ENCODE results near the gene PSMC5. TPM values are rescaled to one million over a fixed set of nuclear protein-coding genes. Genes with fewer than 3 reads are reported as not detected.

PSMC5 gene
- total RNA-seq, 1 experiment from 2014 or later = 145 TPM

DNA sequence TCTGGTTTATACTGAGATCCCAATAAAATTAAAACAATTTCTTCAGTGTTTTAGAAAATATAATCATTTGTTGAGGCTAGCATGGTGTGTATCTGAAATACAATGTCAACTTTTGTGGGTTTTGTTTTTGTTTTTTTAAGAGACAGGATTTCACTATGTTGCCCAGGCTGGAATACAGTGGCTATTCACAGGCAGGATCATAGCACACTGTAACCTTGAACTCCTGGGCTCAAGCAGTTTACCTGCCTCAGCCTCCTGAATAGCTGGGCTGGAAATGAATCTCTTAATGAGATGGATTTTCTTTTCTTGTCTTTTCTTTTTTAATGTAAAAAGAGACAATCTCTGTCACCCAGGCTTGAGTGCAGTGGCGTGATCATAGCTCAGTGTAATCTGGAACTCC, 41.1 kb upstream of the PSMC5 start:
- H3K9me3 ChIP-seq (ENCODE audit: control insufficient read depth, insufficient read depth, low read depth, low read length) = no peaks in the 10 kb centered on the region
- ATAC-seq (no peak), DNase-seq (ENCODE audit: low read depth, low spot score) (no peak)
- in situ Hi-C loops (cut with HindIII; ENCODE audit: low pct_unique_long_range_greater_than_20kb, low sequenced_read_pairs) (no loop called here), intact Hi-C loops (cut with micrococcal nuclease; ENCODE audit: unreplicated experiment) (no loop called here)
- H3K27ac ChIP-seq (ENCODE audit: low read length) = no peak overlapping the region
- H3K4me1 ChIP-seq (ENCODE audit: control insufficient read depth, insufficient read depth, low read length) = no peaks in the 10 kb centered on the region
- no peak overlapping the region for H3K4me3 ChIP-seq (ENCODE audit: low read depth in 2 of 2, low read length in 2 of 2)
- TF ChIP-seq POLR2AphosphoS5 (IDR thresholded peaks at IDR 0.05; ENCODE audit: low read depth, low read length) (no peak), SIN3A (IDR thresholded peaks at IDR 0.05; ENCODE audit: borderline replicate concordance, insufficient read depth, low read depth, low read length) (no peak), REST (IDR thresholded peaks at IDR 0.05; ENCODE audit: insufficient read depth in 1 of 2, low read depth in 2 of 2, low read length in 1 of 2) (no peak), CTCF (IDR thresholded peaks at IDR 0.05) (no peak), TCF7L2 (IDR thresholded peaks at IDR 0.05; ENCODE audit: low read depth, low read length) (no peak)
- no TSS peak for BruUV-seq (replicated peaks)
- no peaks in the 10 kb centered on the region for H3K27me3 ChIP-seq (ENCODE audit: control insufficient read depth, insufficient read depth, low read length)
- H3K36me3 ChIP-seq (ENCODE audit: control insufficient read depth, insufficient read depth, low read length) = peaks cover 6% of the 10 kb centered on the region; the same call in 1 of the 2 replicates
- CTCF ChIA-PET = no interaction called here
- POLR2A ChIA-PET = no interaction called here

GRCh38 chr17:63786971-63787711, 40.1 kb upstream of the PSMC5 start:
- H3K4me3 ChIP-seq (ENCODE audit: low read depth in 2 of 2, low read length in 2 of 2) = no peak overlapping the region
- no peaks in the 10 kb centered on the region for H3K4me1 ChIP-seq (ENCODE audit: control insufficient read depth, insufficient read depth, low read length)
- ChIA-PET CTCF (no interaction called here), POLR2A (no interaction called here)
- H3K27ac ChIP-seq (ENCODE audit: low read length) = no peak overlapping the region
- in situ Hi-C loops (cut with HindIII; ENCODE audit: low pct_unique_long_range_greater_than_20kb, low sequenced_read_pairs) = no loop called here
- no peaks in the 10 kb centered on the region for H3K27me3 ChIP-seq (ENCODE audit: control insufficient read depth, insufficient read depth, low read length)
- ATAC-seq = no peak
- no peaks in the 10 kb centered on the region for H3K9me3 ChIP-seq (ENCODE audit: control insufficient read depth, insufficient read depth, low read depth, low read length)
- DNase-seq (ENCODE audit: low read depth, low spot score) = no peak
- H3K36me3 ChIP-seq (ENCODE audit: control insufficient read depth, insufficient read depth, low read length) = peaks cover 10% of the 10 kb centered on the region; the same call in 1 of the 2 replicates
- BruUV-seq (replicated peaks) = no TSS peak
- TF ChIP-seq TCF7L2 (IDR thresholded peaks at IDR 0.05; ENCODE audit: low read depth, low read length) = no peak
- no peak for TF ChIP-seq POLR2AphosphoS5 (IDR thresholded peaks at IDR 0.05; ENCODE audit: low read depth, low read length)
- TF ChIP-seq CTCF (IDR thresholded peaks at IDR 0.05) = no peak
- TF ChIP-seq REST (IDR thresholded peaks at IDR 0.05; ENCODE audit: insufficient read depth in 1 of 2, low read depth in 2 of 2, low read length in 1 of 2) = no peak
- TF ChIP-seq SIN3A (IDR thresholded peaks at IDR 0.05; ENCODE audit: borderline replicate concordance, insufficient read depth, low read depth, low read length) = no peak
- intact Hi-C loops (cut with micrococcal nuclease; ENCODE audit: unreplicated experiment) = no loop called here

Data from Panc1 (cell line).